Small intestine (tissue), 7 donors: ENCODE data around the gene HMCN1. TPM values are rescaled to one million over a fixed set of nuclear protein-coding genes. Genes with fewer than 3 reads are reported as not detected.

Source experiments
- DNase-seq, 2 donors: peaks; one replicate each; pipeline versions ENCODE4 v3.0.0 to v3.0.0-alpha.2; 2013
- FAIRE-seq: peaks from 2 replicates; lab custom pipeline; 2012; peaks lifted over from hg19 to GRCh38; lab: Jason Lieb, UNC
- H3K27ac ChIP-seq, 3 donors: one replicate each; pipeline ENCODE4 v1.5.1; 2013; ENCODE audit warnings: low read length in 2 of 3, mild to moderate bottlenecking in 2 of 3, control low read depth in 1 of 3, inconsistent platforms in 1 of 3, low read depth in 1 of 3, moderate library complexity in 1 of 3
- H3K27me3 ChIP-seq, 3 donors: one replicate each; pipeline ENCODE4 v1.6.1; 2013; ENCODE audit warnings: low read length in 3 of 3, inconsistent platforms in 1 of 3; ENCODE audit not compliant: control insufficient read depth in 3 of 3, insufficient read depth in 3 of 3
- H3K36me3 ChIP-seq, 3 donors: one replicate each; pipeline ENCODE4 v1.6.1; 2013; ENCODE audit warnings: low read length in 3 of 3, inconsistent platforms in 1 of 3, low read depth in 1 of 3, mild to moderate bottlenecking in 1 of 3, moderate library complexity in 1 of 3; ENCODE audit not compliant: control insufficient read depth in 3 of 3, insufficient read depth in 2 of 3
- H3K4me1 ChIP-seq, 3 donors: one replicate each; pipeline ENCODE4 v1.6.1; 2013; ENCODE audit warnings: low read length in 2 of 3, inconsistent platforms in 1 of 3, low read depth in 1 of 3, mild to moderate bottlenecking in 1 of 3, moderate library complexity in 1 of 3; ENCODE audit not compliant: control insufficient read depth in 3 of 3, insufficient read depth in 2 of 3
- H3K4me3 ChIP-seq, 3 donors: one replicate each; pipeline ENCODE4 v1.5.1; 2013; ENCODE audit warnings: low read length in 3 of 3, control low read depth in 1 of 3, inconsistent platforms in 1 of 3, low read depth in 1 of 3, mild to moderate bottlenecking in 1 of 3, moderate library complexity in 1 of 3
- H3K9me3 ChIP-seq, 2 donors: one replicate each; pipeline ENCODE4 v1.6.1; 2013; ENCODE audit warnings: low read depth in 1 of 2, low read length in 1 of 2; ENCODE audit not compliant: control insufficient read depth in 2 of 2, insufficient read depth in 1 of 2
- WGBS, 3 donors: extraction: QIAGEN DNeasy Blood & Tissue Kit; methylation state at CpG; one replicate each; pipeline ENCODE4 v1.1.7; 2013; 5-methylcytosine and 5-hydroxymethylcytosine counted together
- polyA plus RNA-seq, 4 donors: library from polyadenylated mRNA; stranded (reverse) in 3 of 4; unstranded in 1 of 4; fragments of 200-250 nt in 3 of 4; fragments of 120-200 nt in 1 of 4; gene quantifications; one replicate each; pipeline versions ENCODE4 v1.2.1 to v1.2.3, GENCODE V29; 2013
- donor health status: healthy with polysubstance abuse.
- donor health status: control.
- donor health status: control.
- donor health status: Bipolar disorder and iron deficiency.
- donor health status: healthy.

HMCN1 gene
- polyA plus RNA-seq, 4 donors = under 0.01 to 1.9 (median 0.62) TPM

DNA sequence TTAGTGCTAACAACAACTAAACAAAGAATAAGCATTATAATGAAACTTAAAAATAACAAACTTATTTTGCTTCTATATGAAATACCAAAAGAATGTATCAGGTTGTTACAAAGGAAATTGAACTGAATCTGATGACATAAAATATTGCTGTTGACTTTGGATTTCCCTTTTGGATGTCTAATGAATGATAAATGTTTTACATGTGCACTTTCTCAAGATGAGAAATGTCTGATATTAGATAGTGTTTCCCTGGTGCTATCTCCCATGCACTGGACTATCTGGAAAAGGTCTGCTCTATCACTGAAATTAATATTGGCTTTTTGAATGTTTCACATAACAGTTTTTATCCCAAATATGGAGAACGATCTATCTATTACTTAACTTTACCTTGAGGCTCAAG lies 179.9 kb downstream of the HMCN1 start:
- 79 to 94% (median 83%) methylated on average over 1 of the region's 1 CpG for WGBS, 3 donors
- DNase-seq = no peak
- FAIRE-seq = no peak

DNA sequence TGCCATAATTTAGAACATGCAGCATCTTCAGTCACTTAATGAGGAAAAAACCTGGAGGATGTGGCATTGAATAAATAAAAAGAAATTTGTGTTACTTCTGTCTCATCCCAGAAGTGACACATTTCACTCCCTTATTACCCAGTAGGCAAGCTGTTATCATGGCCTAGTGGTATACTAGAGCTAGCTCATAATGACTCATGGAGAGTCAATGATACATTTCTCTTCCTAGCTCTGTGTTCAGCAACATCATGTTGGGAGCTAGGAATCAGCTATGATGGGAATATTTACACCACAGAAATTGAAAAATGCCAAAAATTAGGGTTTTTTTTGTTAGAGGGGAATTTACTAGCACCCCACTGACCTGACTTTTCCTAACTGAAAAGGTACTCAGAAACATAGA lies 182.7 kb downstream of the HMCN1 start:
- H3K9me3 ChIP-seq = no peaks in the 10 kb centered on the region
- H3K27me3 ChIP-seq = no peaks in the 10 kb centered on the region
- DNase-seq = no peak
- H3K27ac ChIP-seq = no peak overlapping the region
- H3K4me1 ChIP-seq = no peaks in the 10 kb centered on the region
- no peaks in the 10 kb centered on the region for H3K36me3 ChIP-seq
- no peak overlapping the region for H3K4me3 ChIP-seq
- no peak for FAIRE-seq

More for the DNA sequence above, 179.9 kb downstream of the HMCN1 start:
- Histone ChIP-seq H3K9me3 (no peaks in the 10 kb centered on the region), H3K4me1 (no peaks in the 10 kb centered on the region), H3K27me3 (no peaks in the 10 kb centered on the region), H3K36me3 (no peaks in the 10 kb centered on the region), H3K27ac (no peak overlapping the region), H3K4me3 (no peak overlapping the region)

DNA sequence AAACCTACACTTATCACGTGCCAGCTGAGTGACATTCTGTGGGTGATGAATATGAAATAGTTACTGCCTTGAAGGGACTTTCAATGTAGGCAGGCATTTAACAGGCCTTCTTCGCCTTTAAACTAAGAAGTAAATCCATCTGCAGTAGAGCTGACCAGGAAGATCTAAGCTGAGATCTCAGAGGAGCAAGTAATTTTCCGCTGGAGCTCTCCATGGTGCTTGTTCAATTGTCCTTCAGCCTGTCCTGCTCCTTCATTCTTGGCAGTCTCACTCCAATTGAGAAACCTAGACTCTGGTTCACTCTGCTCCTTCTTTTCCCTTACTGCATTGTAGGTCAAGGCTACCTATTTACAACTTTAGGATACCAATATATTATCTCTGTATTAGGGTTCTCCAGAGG lies 183.5 kb downstream of the HMCN1 start:
- FAIRE-seq = no peak

DNA sequence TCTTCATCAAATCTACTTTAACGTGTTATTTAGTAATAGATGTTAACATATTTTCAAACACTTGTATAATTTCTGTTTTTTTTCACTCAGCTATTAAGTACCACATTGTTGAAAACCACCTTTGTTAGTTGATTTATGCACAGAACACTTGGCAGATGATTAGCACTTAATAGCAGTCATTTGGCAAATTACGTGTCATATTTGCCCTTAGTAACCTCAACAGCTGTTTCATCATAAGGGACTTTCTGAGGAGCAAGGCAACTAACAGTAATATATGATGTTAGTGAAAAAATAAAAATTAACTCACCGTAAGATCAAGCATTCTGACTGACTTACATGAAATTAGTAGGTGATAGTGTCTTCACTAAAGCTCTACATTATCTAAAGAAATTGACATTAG lies 186.4 kb downstream of the HMCN1 start:
- no peak for DNase-seq
- Histone ChIP-seq H3K4me1 (no peaks in the 10 kb centered on the region), H3K9me3 (no peaks in the 10 kb centered on the region), H3K27me3 (no peaks in the 10 kb centered on the region), H3K27ac (no peak overlapping the region), H3K36me3 (no peaks in the 10 kb centered on the region), H3K4me3 (no peak overlapping the region)
- 9 to 43% (median 19%) methylated on average over 3 of the region's 3 CpGs for WGBS, 3 donors
- FAIRE-seq = no peak

More for the DNA sequence above, 183.5 kb downstream of the HMCN1 start:
- no peaks in the 10 kb centered on the region for H3K4me1 ChIP-seq
- H3K27me3 ChIP-seq = no peaks in the 10 kb centered on the region
- no peaks in the 10 kb centered on the region for H3K36me3 ChIP-seq
- H3K9me3 ChIP-seq = no peaks in the 10 kb centered on the region
- DNase-seq = peak; percentile 4 to 16
- H3K4me3 ChIP-seq = no peak overlapping the region
- no peak overlapping the region for H3K27ac ChIP-seq
- WGBS, 3 donors = 70 to 75% (median 72%) methylated on average over 3 of the region's 3 CpGs

DNA sequence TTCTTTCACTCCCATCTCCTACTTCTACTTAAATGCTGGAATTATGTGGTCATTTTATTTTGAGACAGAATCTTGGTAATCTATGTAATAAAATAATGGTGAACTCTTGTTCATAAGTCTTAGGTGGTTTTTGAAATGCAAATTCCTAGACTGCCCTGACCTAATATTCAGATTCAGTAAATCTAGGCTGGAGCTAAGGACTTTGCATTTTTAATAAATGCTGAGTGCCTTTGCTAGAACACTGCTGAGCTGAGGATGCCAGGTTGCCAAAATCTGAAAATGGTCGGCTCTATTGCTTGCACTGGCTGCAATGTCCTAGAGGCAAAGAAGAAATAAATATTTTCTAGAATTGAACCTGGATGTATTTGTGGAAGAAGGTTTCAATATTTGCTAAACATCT lies 187.4 kb downstream of the HMCN1 start:
- H3K27me3 ChIP-seq = no peaks in the 10 kb centered on the region

DNA sequence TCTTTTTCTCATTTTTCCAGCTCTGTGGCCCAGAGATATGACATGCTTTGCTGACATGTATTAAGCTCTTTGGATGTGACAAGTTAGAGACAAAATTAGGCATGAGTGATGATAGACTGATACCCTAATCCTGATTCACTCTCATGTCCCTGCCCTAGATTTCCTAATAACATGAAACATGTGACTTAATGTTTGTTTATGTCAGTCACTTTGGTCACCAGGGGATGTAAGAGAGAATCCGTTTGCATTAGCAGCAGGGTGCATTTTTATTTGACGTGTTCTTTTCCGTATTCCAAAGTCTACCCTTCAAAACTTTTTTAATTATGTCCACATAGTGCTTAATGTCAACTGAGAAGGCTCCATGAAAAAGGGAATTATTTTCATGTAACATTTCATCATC lies 192.4 kb downstream of the HMCN1 start:
- H3K4me3 ChIP-seq = no peak overlapping the region
- FAIRE-seq = no peak
- no peak for DNase-seq
- H3K4me1 ChIP-seq = no peaks in the 10 kb centered on the region
- WGBS, 3 donors = 34 to 46% (median 36%) methylated on average over 3 of the region's 3 CpGs
- no peak overlapping the region for H3K27ac ChIP-seq
- H3K9me3 ChIP-seq = no peaks in the 10 kb centered on the region
- H3K36me3 ChIP-seq = no peaks in the 10 kb centered on the region
- no peaks in the 10 kb centered on the region for H3K27me3 ChIP-seq

More for the DNA sequence above, 187.4 kb downstream of the HMCN1 start:
- no peaks in the 10 kb centered on the region for H3K4me1 ChIP-seq
- H3K9me3 ChIP-seq = no peaks in the 10 kb centered on the region
- 79 to 91% (median 86%) methylated on average over 1 of the region's 1 CpG for WGBS, 3 donors
- no peaks in the 10 kb centered on the region for H3K36me3 ChIP-seq
- no peak overlapping the region for H3K4me3 ChIP-seq
- DNase-seq = no peak
- no peak overlapping the region for H3K27ac ChIP-seq
- FAIRE-seq = no peak

DNA sequence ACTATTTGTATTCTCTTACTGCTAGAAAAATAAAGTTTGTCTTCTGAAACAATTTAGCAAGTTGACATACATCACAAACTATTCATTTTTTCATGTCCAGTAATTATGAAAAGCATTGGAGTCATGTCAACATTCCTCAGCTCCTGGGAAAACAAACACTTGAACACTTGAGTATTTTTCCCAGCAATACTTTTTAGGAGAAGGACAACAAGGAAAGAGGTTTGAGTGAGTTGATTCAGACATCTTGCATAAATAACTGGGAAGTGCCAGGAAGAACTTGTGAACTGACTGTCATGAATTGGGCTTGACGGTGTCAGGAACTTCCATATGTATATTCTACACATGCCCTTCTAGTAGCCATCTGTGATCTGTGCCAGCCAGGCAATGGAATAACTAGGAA lies 195.6 kb downstream of the HMCN1 start:
- no peak overlapping the region for H3K4me3 ChIP-seq
- no peaks in the 10 kb centered on the region for H3K4me1 ChIP-seq
- no peak for FAIRE-seq
- no peaks in the 10 kb centered on the region for H3K9me3 ChIP-seq
- H3K27me3 ChIP-seq = no peaks in the 10 kb centered on the region
- no peaks in the 10 kb centered on the region for H3K36me3 ChIP-seq
- DNase-seq = no peak
- WGBS, 3 donors = 63 to 90% (median 85%) methylated on average over 1 of the region's 1 CpG
- H3K27ac ChIP-seq = no peak overlapping the region

DNA sequence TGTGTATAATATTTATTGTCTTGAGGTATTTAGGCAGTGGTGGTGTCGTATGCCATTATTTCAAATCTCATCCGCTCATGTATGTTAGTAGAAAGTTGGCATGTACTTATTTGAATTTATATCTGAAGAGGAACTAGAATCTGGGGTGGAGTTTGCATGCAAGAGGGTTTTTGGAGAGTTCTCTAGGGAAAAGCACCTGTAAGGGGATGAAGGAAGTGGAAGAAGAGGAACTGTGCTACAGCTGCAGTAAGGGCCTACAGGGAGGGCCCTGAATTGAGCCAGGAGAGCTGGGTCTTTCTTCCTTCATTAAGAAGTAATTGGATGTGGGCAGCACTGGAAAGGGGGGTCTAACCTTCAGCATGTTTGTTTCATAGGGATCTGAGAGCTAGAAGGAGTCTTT lies 197.2 kb downstream of the HMCN1 start:
- 89 to 95% (median 89%) methylated on average over 2 of the region's 2 CpGs for WGBS, 3 donors
- H3K27me3 ChIP-seq = no peaks in the 10 kb centered on the region
- FAIRE-seq = no peak

DNA sequence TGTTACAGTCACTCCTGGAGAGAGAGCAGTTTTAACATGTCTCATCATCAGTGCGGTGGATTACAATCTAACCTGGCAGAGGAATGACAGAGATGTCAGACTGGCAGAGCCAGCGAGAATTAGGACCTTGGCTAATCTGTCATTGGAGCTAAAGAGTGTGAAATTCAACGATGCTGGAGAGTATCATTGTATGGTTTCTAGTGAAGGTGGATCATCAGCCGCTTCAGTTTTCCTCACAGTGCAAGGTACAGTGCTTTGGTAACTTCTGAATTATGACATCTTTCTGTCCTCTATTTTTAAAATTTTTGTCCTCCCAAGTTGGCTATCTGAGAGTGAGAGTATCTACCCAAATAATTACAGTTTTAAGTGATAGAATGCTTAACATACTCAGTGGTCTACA lies 199.4 kb downstream of the HMCN1 start:
- Histone ChIP-seq H3K27me3 (no peaks in the 10 kb centered on the region), H3K9me3 (no peaks in the 10 kb centered on the region), H3K36me3 (no peaks in the 10 kb centered on the region), H3K4me1 (no peaks in the 10 kb centered on the region), H3K27ac (no peak overlapping the region), H3K4me3 (no peak overlapping the region)
- FAIRE-seq (no peak), DNase-seq (no peak)
- 86 to 92% (median 87%) methylated on average over 4 of the region's 4 CpGs for WGBS, 3 donors

More for the DNA sequence above, 197.2 kb downstream of the HMCN1 start:
- H3K9me3 ChIP-seq = no peaks in the 10 kb centered on the region
- no peak overlapping the region for H3K4me3 ChIP-seq
- no peak overlapping the region for H3K27ac ChIP-seq
- H3K4me1 ChIP-seq = no peaks in the 10 kb centered on the region
- H3K36me3 ChIP-seq = no peaks in the 10 kb centered on the region
- no peak for DNase-seq
